ENCODE results near the gene DCST1.
A peak's percentile ranks its signal among the peaks of the same experiment; 100 is the strongest.

DNA sequence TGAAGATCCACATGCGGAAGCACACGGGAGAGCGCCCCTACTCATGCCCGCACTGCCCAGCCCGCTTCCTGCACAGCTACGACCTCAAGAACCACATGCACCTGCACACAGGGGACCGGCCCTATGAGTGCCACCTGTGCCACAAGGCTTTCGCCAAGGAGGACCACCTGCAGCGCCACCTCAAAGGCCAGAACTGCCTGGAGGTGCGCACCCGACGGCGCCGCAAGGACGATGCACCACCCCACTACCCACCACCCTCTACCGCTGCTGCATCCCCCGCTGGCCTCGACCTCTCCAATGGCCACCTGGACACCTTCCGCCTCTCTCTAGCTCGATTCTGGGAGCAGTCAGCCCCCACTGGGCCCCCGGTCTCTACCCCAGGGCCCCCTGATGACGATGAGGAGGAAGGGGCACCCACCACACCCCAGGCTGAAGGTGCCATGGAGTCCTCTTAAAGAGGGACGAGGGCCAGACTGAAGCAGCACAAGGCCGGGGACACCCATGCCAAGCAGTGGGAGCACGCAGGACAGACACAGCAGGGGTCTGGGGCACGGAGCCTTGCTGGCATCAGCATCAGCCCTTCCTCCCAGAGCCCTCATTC is 17.3 kb upstream of the DCST1 start:
- TF ChIP-seq, protein P1, sequence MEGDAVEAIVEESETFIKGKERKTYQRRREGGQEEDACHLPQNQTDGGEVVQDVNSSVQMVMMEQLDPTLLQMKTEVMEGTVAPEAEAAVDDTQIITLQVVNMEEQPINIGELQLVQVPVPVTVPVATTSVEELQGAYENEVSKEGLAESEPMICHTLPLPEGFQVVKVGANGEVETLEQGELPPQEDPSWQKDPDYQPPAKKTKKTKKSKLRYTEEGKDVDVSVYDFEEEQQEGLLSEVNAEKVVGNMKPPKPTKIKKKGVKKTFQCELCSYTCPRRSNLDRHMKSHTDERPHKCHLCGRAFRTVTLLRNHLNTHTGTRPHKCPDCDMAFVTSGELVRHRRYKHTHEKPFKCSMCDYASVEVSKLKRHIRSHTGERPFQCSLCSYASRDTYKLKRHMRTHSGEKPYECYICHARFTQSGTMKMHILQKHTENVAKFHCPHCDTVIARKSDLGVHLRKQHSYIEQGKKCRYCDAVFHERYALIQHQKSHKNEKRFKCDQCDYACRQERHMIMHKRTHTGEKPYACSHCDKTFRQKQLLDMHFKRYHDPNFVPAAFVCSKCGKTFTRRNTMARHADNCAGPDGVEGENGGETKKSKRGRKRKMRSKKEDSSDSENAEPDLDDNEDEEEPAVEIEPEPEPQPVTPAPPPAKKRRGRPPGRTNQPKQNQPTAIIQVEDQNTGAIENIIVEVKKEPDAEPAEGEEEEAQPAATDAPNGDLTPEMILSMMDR (conservative IDR thresholded peaks at IDR 0.05; ENCODE audit: low read length): peak; percentile 27; the same call in 1 of the 2 replicates
- no peak for TF ChIP-seq EZH2phosphoT487 (IDR thresholded peaks at IDR 0.05; ENCODE audit: borderline replicate concordance, low read depth, low read length)
